Measurements from ENCODE around the gene CRY1. TPM values are rescaled to one million over a fixed set of nuclear protein-coding genes. Genes with fewer than 3 reads are reported as not detected.

The CRY1 gene
- total and polyA plus RNA-seq, 9 of the 15 experiments (the other 6 are each of a cell fraction or from before 2014, with no cell fraction given) = 8.7 to 33.3 (median 25.2) TPM

GRCh38 chr12:107134558-107134957 lies 41.2 kb upstream of the CRY1 start (continued):
- TF ChIP-seq CTCF (IDR thresholded peaks at IDR 0.05 in 2 of 3, conservative IDR thresholded peaks at IDR 0.05 in 1 of 3; ENCODE audit: insufficient read depth in 2 of 3, low read depth in 1 of 3, low read length in 3 of 3) = peak; percentile 67 to 97 (median 70)
- TF ChIP-seq HCFC1 (IDR thresholded peaks at IDR 0.05; ENCODE audit: low read depth, low read length) = peak; percentile 30; the same call in 1 of the 2 replicates
- no peak for TF ChIP-seq IRF2 (CRISPR knock-in tag; IDR thresholded peaks at IDR 0.05)
- no peak for TF ChIP-seq ZEB2 (IDR thresholded peaks at IDR 0.05)
- peak in 1 of 2 experiments; percentile 30; a peak in 1 of 4 replicates for TF ChIP-seq TRIM24 (IDR thresholded peaks at IDR 0.05)

- Histone ChIP-seq H3K27ac (ENCODE audit: extremely low read depth, low read depth, low read length) (no peak overlapping the region), H3K79me2 (ENCODE audit: control insufficient read depth, insufficient read depth, low read length) (no peaks in the 10 kb centered on the region), H3K27me3 (ENCODE audit: control insufficient read depth in 2 of 2, insufficient read depth in 2 of 2, low read length in 2 of 2) (no peaks in the 10 kb centered on the region), H2AFZ (ENCODE audit: low read depth, low read length) (no peak overlapping the region), H3K9ac (ENCODE audit: insufficient read depth in 1 of 2, low read depth in 2 of 2, low read length in 2 of 2) (no peak overlapping the region), H3K36me3 (ENCODE audit: control insufficient read depth, insufficient read depth, low read length) (no peaks in the 10 kb centered on the region), H3K4me2 (ENCODE audit: insufficient read depth, low read length) (no peak overlapping the region), H3K4me3 (no peak overlapping the region), H3K9me3 (replicated peaks; ENCODE audit: control insufficient read depth, insufficient read depth, low read depth, low read length) (no peaks in the 10 kb centered on the region), H4K20me1 (replicated peaks; ENCODE audit: control insufficient read depth, insufficient read depth, low read length) (no peaks in the 10 kb centered on the region; the same call in 1 of the 2 replicates), H3K4me1 (replicated peaks in 1 of 2; ENCODE audit: control insufficient read depth in 2 of 2, insufficient read depth in 2 of 2, low read length in 2 of 2) (no peaks in the 10 kb centered on the region), H3K9me1 (ENCODE audit: control insufficient read depth, insufficient read depth, low read length) (no peaks in the 10 kb centered on the region)
- intact Hi-C loops (cut with micrococcal nuclease) = loop anchor here (10.0 kb wide), 1 partner anchor 181 kb away; a partner anchor contains a TSS
- CTCF ChIA-PET (ENCODE audit: low intra/inter-chr PET ratio) = no interaction called here
- in situ Hi-C loops (cut with MboI) = loop anchor here (5.0 to 10.0 kb wide), 2 partner anchors 271 to 479 kb away; no protein-coding TSS in a partner anchor
- TF ChIP-seq OTX1 (CRISPR knock-in tag; IDR thresholded peaks at IDR 0.05) = no peak
- TF ChIP-seq CHCHD3 (CRISPR knock-in tag; IDR thresholded peaks at IDR 0.05) = no peak
- TF ChIP-seq NFE2L1 (tag; IDR thresholded peaks at IDR 0.05; ENCODE audit: borderline replicate concordance, low read depth) = no peak
- TF ChIP-seq ZNF551 (CRISPR knock-in tag; IDR thresholded peaks at IDR 0.05) = no peak
- TF ChIP-seq THRA (IDR thresholded peaks at IDR 0.05) = no peak
- TF ChIP-seq MBD2 (IDR thresholded peaks at IDR 0.05; ENCODE audit: borderline replicate concordance, low read depth) = no peak
- TF ChIP-seq MITF (IDR thresholded peaks at IDR 0.05) = no peak
- no peak for TF ChIP-seq IRF9 (tag; IDR thresholded peaks at IDR 0.05)
- no peak for TF ChIP-seq ZBTB34 (CRISPR knock-in tag; IDR thresholded peaks at IDR 0.05)
- POLR2A ChIA-PET = interaction anchor here (0.7 kb wide), 1 partner anchor 476 kb away, joined by 3 read pairs; no protein-coding TSS in a partner anchor
- ATAC-seq (no peak), FAIRE-seq (no peak), DNase-seq (ENCODE audit: extremely low read depth in 1 of 4, low spot score in 3 of 4) (no peak)
- no TSS peak for BruUV-seq (replicated peaks)
- WGBS (ENCODE audit: insufficient coverage, low coverage, missing lambda C conversion rate) = 1% methylated on average over 4 of the region's 4 CpGs
Observed at GRCh38 chr12:107133462-107133861, 40.1 kb upstream of the CRY1 start.

All from K562 (cell line).